GM19452 (cell line): ENCODE results near the gene AUH.

Source experiments
- ATAC-seq: cut with Tn5 transposase; IDR thresholded peaks from one replicate; pipeline ENCODE4 v1.9.1; 2021; ENCODE audit not compliant: unreplicated experiment

Gene AUH

GRCh38 chr9:91192381-91193086 lies 169.2 kb downstream of the AUH start:
- no peak for ATAC-seq

- ATAC-seq, result no peak
These were observed 170.0 kb downstream of the AUH start for GRCh38 chr9:91191411-91192380.

GRCh38 chr9:91190062-91190461 lies 171.7 kb downstream of the AUH start:
- no peak for ATAC-seq

- no peak for ATAC-seq
These were observed 172.8 kb downstream of the AUH start for GRCh38 chr9:91188719-91189590.

- no peak for ATAC-seq
These were observed 173.8 kb downstream of the AUH start for GRCh38 chr9:91187965-91188344.

GRCh38 chr9:91187311-91187964 lies 174.3 kb downstream of the AUH start:
- ATAC-seq, result no peak

GRCh38 chr9:91186632-91187108 lies 175.0 kb downstream of the AUH start:
- no peak for ATAC-seq

- ATAC-seq, result no peak
These were observed 176.4 kb downstream of the AUH start for GRCh38 chr9:91185193-91185886.

- no peak for ATAC-seq
These were observed 179.1 kb downstream of the AUH start for GRCh38 chr9:91182429-91183225.

- ATAC-seq, result no peak
These were observed 180.2 kb downstream of the AUH start for GRCh38 chr9:91181541-91181940.

GRCh38 chr9:91180930-91181268 lies 180.8 kb downstream of the AUH start:
- ATAC-seq, result no peak

- ATAC-seq, result no peak
These were observed 181.3 kb downstream of the AUH start for GRCh38 chr9:91180240-91180929.

GRCh38 chr9:91179237-91180138 lies 182.2 kb downstream of the AUH start:
- ATAC-seq, result no peak

- ATAC-seq, result no peak
These were observed 183.2 kb downstream of the AUH start for GRCh38 chr9:91178281-91179236.

- no peak for ATAC-seq
These were observed 183.9 kb downstream of the AUH start for GRCh38 chr9:91177661-91178280.

GRCh38 chr9:91177081-91177480 lies 184.6 kb downstream of the AUH start:
- no peak for ATAC-seq
